Measurements from ENCODE around the gene DFFA. TPM values are rescaled to one million over a fixed set of nuclear protein-coding genes. Genes with fewer than 3 reads are reported as not detected.
A peak's percentile ranks its signal among the peaks of the same experiment; 100 is the strongest.

The DFFA gene
- total and polyA plus RNA-seq, 9 of the 15 experiments (the other 6 are each of a cell fraction or from before 2014, with no cell fraction given): 39.6 to 74.8 (median 59.2) TPM

DNA sequence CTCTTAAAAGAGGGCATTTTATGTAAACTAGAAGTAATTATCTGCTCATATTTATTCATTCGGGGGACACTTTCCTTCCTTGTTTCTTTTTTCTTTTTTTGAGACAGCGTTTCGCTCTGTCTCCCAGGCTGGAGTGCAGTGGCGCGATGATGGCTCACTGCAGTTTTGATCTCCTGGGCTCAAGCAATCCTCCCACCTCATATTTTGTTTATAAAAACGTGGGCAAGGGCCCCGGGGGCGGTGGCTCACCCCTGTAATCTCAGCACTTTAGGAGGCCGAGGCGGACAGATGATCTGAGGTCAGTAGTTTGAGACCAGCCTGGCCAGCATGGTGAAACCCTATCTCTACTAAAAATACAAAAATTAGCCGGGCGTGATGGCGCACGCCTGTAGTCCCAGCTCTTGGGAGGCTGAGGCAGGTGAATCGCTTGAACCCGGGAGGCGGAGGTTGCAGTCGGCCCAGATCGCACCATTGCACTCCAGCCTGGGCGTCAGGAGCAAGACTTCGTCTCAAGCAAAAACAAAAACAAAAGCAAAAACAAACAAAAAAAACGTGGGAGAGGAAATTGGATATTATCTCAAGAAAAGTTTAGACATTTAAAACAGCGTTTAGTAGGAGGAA, 926 bp upstream of the DFFA start (continued):
- TF ChIP-seq CUX1 (CRISPR knock-in tag; IDR thresholded peaks at IDR 0.05) (no peak), POLR2B (IDR thresholded peaks at IDR 0.05; ENCODE audit: low read depth, partially characterized antibody) (no peak), RCOR1 (IDR thresholded peaks at IDR 0.05; ENCODE audit: borderline replicate concordance in 1 of 2, low read depth in 2 of 2, low read length in 2 of 2) (0 out of 4 replicates have a peak, but pooled peaks of 1 of the 2 experiments have one; percentile 42), MYNN (IDR thresholded peaks at IDR 0.05) (no peak), MYNN (CRISPR knock-in tag; IDR thresholded peaks at IDR 0.05) (no peak), HMG20A (CRISPR knock-in tag; conservative IDR thresholded peaks at IDR 0.05) (no peak), BCL6 (CRISPR knock-in tag; IDR thresholded peaks at IDR 0.05) (no peak), RFX7 (CRISPR knock-in tag; IDR thresholded peaks at IDR 0.05) (no peak), DLX4 (CRISPR knock-in tag; IDR thresholded peaks at IDR 0.05) (no peak), SIX5 (IDR thresholded peaks at IDR 0.05; ENCODE audit: borderline replicate concordance in 1 of 2, insufficient read depth in 1 of 2, low read depth in 1 of 2, low read length in 2 of 2) (no peak), BRD9 (IDR thresholded peaks at IDR 0.05; ENCODE audit: low read depth, partially characterized antibody) (peak; percentile 35), POLR2A (conservative IDR thresholded peaks at IDR 0.05) (no peak; the same call in 1 of the 2 replicates), AFF1 (IDR thresholded peaks at IDR 0.05; ENCODE audit: low read depth in 1 of 2, partially characterized antibody in 2 of 2) (no peak), RAD51 (IDR thresholded peaks at IDR 0.05; ENCODE audit: borderline replicate concordance, low read depth) (no peak)
- TF ChIP-seq, protein P1, sequence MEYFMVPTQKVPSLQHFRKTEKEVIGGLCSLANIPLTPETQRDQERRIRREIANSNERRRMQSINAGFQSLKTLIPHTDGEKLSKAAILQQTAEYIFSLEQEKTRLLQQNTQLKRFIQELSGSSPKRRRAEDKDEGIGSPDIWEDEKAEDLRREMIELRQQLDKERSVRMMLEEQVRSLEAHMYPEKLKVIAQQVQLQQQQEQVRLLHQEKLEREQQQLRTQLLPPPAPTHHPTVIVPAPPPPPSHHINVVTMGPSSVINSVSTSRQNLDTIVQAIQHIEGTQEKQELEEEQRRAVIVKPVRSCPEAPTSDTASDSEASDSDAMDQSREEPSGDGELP (CRISPR knock-in tag; IDR thresholded peaks at IDR 0.05; ENCODE audit: borderline replicate concordance): no peak; the same call in 1 of the 2 replicates
- TF ChIP-seq, protein P2, sequence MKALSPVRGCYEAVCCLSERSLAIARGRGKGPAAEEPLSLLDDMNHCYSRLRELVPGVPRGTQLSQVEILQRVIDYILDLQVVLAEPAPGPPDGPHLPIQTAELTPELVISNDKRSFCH (CRISPR knock-in tag; IDR thresholded peaks at IDR 0.05): no peak
- TF ChIP-seq, protein P2 (tag; IDR thresholded peaks at IDR 0.05): no peak

Data from K562 (cell line).